ENCODE data around the gene HBG2. TPM values are rescaled to one million over a fixed set of nuclear protein-coding genes. Genes with fewer than 3 reads are reported as not detected.

HBG2 gene
- total and polyA plus RNA-seq, 5 donors from 2014 or later: not detected

DNA sequence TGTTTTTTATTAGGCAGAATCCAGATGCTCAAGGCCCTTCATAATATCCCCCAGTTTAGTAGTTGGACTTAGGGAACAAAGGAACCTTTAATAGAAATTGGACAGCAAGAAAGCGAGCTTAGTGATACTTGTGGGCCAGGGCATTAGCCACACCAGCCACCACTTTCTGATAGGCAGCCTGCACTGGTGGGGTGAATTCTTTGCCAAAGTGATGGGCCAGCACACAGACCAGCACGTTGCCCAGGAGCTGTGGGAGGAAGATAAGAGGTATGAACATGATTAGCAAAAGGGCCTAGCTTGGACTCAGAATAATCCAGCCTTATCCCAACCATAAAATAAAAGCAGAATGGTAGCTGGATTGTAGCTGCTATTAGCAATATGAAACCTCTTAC, 29.1 kb downstream of the HBG2 start:
- DNase-seq (no peak), ATAC-seq (ENCODE audit: low read depth in 2 of 2) (no peak)
- peak overlapping the region; percentile 0 for H3K4me3 ChIP-seq (ENCODE audit: low read depth, low read length)
- Mint-ChIP-seq H3K4me1 (no peaks in the 10 kb centered on the region), H3K4me3 (no peak overlapping the region), H3K27me3 (peaks cover under 1% of the 10 kb centered on the region), H3K27ac (no peak overlapping the region), H3K9me3 (peaks cover 0 to 4% (median 0%) of the 10 kb centered on the region in 7 donors), H3K36me3 (no peaks in the 10 kb centered on the region)
- H3K9me3 ChIP-seq (ENCODE audit: control insufficient read depth in 2 of 2, low read length in 2 of 2): peaks cover 8 to 14% of the 10 kb centered on the region in 2 experiments
- no peak overlapping the region for H3K27ac ChIP-seq (ENCODE audit: insufficient read depth, low read length, poor library complexity, severe bottlenecking)
- H3K36me3 ChIP-seq (ENCODE audit: control insufficient read depth, insufficient read depth, low read length): peaks cover 14% of the 10 kb centered on the region
- peaks cover 5% of the 10 kb centered on the region for H3K27me3 ChIP-seq (ENCODE audit: control insufficient read depth, insufficient read depth, low read length)
- peaks cover 17% of the 10 kb centered on the region for H3K4me1 ChIP-seq (ENCODE audit: control insufficient read depth, insufficient read depth, low read length, poor library complexity, severe bottlenecking)

DNA sequence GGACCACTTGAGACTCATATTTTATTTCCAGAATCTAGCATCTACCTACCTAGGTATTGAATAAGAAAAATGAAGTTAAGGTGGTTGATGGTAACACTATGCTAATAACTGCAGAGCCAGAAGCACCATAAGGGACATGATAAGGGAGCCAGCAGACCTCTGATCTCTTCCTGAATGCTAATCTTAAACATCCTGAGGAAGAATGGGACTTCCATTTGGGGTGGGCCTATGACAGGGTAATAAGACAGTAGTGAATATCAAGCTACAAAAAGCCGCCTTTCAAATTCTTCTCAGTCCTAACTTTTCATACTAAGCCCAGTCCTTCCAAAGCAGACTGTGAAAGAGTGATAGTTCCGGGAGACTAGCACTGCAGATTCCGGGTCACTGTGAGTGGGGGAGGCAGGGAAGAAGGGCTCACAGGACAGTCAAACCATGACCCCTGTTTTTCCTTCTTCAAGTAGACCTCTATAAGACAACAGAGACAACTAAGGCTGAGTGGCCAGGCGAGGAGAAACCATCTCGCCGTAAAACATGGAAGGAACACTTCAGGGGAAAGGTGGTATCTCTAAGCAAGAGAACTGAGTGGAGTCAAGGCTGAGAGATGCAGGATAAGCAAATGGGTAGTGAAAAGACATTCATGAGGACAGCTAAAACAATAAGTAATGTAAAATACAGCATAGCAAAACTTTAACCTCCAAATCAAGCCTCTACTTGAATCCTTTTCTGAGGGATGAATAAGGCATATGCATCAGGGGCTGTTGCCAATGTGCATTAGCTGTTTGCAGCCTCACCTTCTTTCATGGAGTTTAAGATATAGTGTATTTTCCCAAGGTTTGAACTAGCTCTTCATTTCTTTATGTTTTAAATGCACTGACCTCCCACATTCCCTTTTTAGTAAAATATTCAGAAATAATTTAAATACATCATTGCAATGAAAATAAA, 29.8 kb downstream of the HBG2 start:
- no peak overlapping the region for H3K27ac ChIP-seq (ENCODE audit: insufficient read depth, low read length, poor library complexity, severe bottlenecking)
- peaks cover 5% of the 10 kb centered on the region for H3K27me3 ChIP-seq (ENCODE audit: control insufficient read depth, insufficient read depth, low read length)
- ATAC-seq (ENCODE audit: low read depth in 2 of 2) (no peak), DNase-seq (no peak)
- peaks cover 8 to 14% of the 10 kb centered on the region in 2 experiments for H3K9me3 ChIP-seq (ENCODE audit: control insufficient read depth in 2 of 2, low read length in 2 of 2)
- no peak overlapping the region for H3K27ac Mint-ChIP-seq
- peaks cover 14% of the 10 kb centered on the region for H3K36me3 ChIP-seq (ENCODE audit: control insufficient read depth, insufficient read depth, low read length)
- peaks cover 0 to 4% (median 0%) of the 10 kb centered on the region in 7 donors for H3K9me3 Mint-ChIP-seq
- peak overlapping the region; percentile 49 for H3K4me3 ChIP-seq (ENCODE audit: low read depth, low read length)
- H3K4me1 ChIP-seq (ENCODE audit: control insufficient read depth, insufficient read depth, low read length, poor library complexity, severe bottlenecking): peaks cover 17% of the 10 kb centered on the region
- no peaks in the 10 kb centered on the region for H3K27me3 Mint-ChIP-seq
- no peak overlapping the region for H3K4me3 Mint-ChIP-seq
- H3K36me3 Mint-ChIP-seq: no peaks in the 10 kb centered on the region
- no peaks in the 10 kb centered on the region for H3K4me1 Mint-ChIP-seq

DNA sequence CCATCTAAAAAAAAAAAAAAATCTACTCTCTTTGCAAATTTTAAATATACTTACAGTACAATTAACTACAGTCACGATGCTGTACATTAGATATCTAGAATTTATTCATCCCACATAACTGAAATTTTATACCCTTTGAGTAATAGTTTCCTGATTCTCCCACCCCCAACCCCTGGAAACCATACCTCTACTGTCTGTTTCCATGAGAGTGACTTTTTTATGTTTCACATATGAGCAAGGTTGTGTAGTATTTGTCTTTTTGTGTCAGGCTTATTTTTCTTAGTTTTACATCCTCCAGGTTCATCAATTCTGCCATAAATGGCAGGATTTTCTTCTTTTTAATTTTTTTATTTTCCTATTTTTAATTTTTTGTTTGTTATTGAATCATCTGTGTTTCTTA, 30.9 kb downstream of the HBG2 start:
- peaks cover 17% of the 10 kb centered on the region for H3K4me1 ChIP-seq (ENCODE audit: control insufficient read depth, insufficient read depth, low read length, poor library complexity, severe bottlenecking)
- Mint-ChIP-seq H3K4me3 (no peak overlapping the region), H3K36me3 (no peaks in the 10 kb centered on the region), H3K4me1 (no peaks in the 10 kb centered on the region), H3K27ac (no peak overlapping the region), H3K9me3 (peaks cover 0 to 5% (median 2%) of the 10 kb centered on the region in 7 donors), H3K27me3 (no peaks in the 10 kb centered on the region)
- peaks cover 8 to 14% of the 10 kb centered on the region in 2 experiments for H3K9me3 ChIP-seq (ENCODE audit: control insufficient read depth in 2 of 2, low read length in 2 of 2)
- ATAC-seq (ENCODE audit: low read depth in 2 of 2) (no peak), DNase-seq (no peak)
- H3K36me3 ChIP-seq (ENCODE audit: control insufficient read depth, insufficient read depth, low read length): peaks cover 14% of the 10 kb centered on the region
- H3K27me3 ChIP-seq (ENCODE audit: control insufficient read depth, insufficient read depth, low read length): peaks cover 5% of the 10 kb centered on the region
- no peak overlapping the region for H3K27ac ChIP-seq (ENCODE audit: insufficient read depth, low read length, poor library complexity, severe bottlenecking)
- no peak overlapping the region for H3K4me3 ChIP-seq (ENCODE audit: low read depth, low read length)

DNA sequence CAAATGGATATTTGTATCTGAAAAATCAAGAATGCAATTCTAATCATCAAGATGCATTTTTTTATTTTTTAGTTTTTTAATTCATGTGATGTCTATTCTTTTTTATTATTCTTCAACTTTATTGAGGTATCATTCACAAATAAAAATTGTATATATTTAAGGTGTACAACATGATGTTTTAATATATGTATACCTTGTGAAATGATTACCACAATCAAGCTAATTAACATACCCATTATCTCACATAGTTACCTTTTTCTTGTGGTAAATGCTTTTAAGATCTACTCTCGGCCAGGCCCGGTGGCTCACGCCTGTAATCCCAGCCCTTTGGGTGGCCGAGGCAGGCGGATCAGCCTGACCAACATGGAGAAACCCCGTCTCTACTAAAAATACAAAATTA, 31.4 kb downstream of the HBG2 start:
- H3K9me3 ChIP-seq (ENCODE audit: control insufficient read depth in 2 of 2, low read length in 2 of 2): peaks cover 8 to 14% of the 10 kb centered on the region in 2 experiments
- Mint-ChIP-seq H3K4me1 (no peaks in the 10 kb centered on the region), H3K4me3 (no peak overlapping the region), H3K36me3 (no peaks in the 10 kb centered on the region), H3K27me3 (no peaks in the 10 kb centered on the region), H3K27ac (no peak overlapping the region), H3K9me3 (peaks cover 0 to 7% (median 2%) of the 10 kb centered on the region in 7 donors)
- DNase-seq (no peak), ATAC-seq (ENCODE audit: low read depth in 2 of 2) (no peak)
- peaks cover 14% of the 10 kb centered on the region for H3K36me3 ChIP-seq (ENCODE audit: control insufficient read depth, insufficient read depth, low read length)
- H3K4me1 ChIP-seq (ENCODE audit: control insufficient read depth, insufficient read depth, low read length, poor library complexity, severe bottlenecking): peaks cover 17% of the 10 kb centered on the region
- peaks cover 5% of the 10 kb centered on the region for H3K27me3 ChIP-seq (ENCODE audit: control insufficient read depth, insufficient read depth, low read length)
- no peak overlapping the region for H3K4me3 ChIP-seq (ENCODE audit: low read depth, low read length)
- H3K27ac ChIP-seq (ENCODE audit: insufficient read depth, low read length, poor library complexity, severe bottlenecking): no peak overlapping the region

DNA sequence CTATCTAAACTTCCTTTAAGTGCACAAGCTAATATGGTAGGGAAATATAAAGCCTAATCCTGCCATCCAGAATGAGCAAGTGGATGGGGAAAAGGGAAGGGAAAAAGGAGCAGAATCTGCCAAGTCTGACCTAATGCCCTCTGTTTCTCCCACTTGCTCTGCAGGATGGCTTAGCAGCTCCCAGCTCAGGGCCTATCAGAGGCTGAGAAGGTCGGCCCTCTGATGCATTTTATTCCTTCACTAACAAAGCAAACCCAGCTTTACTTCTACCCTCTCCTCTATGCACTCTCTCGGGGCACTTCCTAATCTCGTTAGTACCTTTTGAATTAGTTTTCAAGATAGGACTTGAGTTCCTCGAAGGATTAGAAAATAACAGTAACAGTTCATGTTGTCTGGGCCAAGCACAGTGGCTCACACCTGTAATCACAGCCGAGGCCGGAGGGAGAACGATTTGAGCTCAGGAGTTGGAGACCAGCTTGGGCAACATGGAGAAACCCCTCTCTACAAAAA, 44.1 kb downstream of the HBG2 start:
- H3K9me3 Mint-ChIP-seq: peaks cover 0 to 3% (median 0%) of the 10 kb centered on the region in 7 donors
- no peak overlapping the region for H3K4me3 Mint-ChIP-seq
- Histone ChIP-seq H3K9me3 (ENCODE audit: control insufficient read depth in 2 of 2, low read length in 2 of 2) (no peaks in the 10 kb centered on the region), H3K4me1 (ENCODE audit: control insufficient read depth, insufficient read depth, low read length, poor library complexity, severe bottlenecking) (no peaks in the 10 kb centered on the region), H3K27ac (ENCODE audit: insufficient read depth, low read length, poor library complexity, severe bottlenecking) (no peak overlapping the region), H3K36me3 (ENCODE audit: control insufficient read depth, insufficient read depth, low read length) (no peaks in the 10 kb centered on the region), H3K4me3 (ENCODE audit: low read depth, low read length) (no peak overlapping the region), H3K27me3 (ENCODE audit: control insufficient read depth, insufficient read depth, low read length) (no peaks in the 10 kb centered on the region)
- no peaks in the 10 kb centered on the region for H3K27me3 Mint-ChIP-seq
- peak overlapping the region in 1 of 3 donors; percentile 49 for H3K27ac Mint-ChIP-seq
- ATAC-seq (ENCODE audit: low read depth in 2 of 2) (no peak), DNase-seq (no peak)
- no peaks in the 10 kb centered on the region for H3K4me1 Mint-ChIP-seq
- no peaks in the 10 kb centered on the region for H3K36me3 Mint-ChIP-seq

DNA sequence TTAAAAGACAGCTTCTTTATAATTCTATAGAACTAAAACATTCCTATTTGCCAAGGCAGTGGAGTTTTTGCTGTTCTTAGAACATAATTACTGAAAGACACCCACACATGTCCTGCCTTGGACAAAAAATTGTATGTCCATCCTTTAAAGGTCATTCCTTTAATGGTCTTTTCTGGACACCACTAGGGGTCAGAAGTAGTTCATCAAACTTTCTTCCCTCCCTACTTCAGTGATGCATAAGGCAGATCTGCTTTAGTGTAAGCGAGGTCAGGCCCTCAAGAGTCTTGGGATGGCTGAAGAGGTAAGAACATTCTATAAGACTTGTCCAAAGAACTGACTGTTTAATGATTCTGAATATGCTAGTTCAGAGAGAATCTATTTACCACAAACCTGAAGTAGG, 49.8 kb downstream of the HBG2 start:
- Histone ChIP-seq H3K27ac (ENCODE audit: insufficient read depth, low read length, poor library complexity, severe bottlenecking) (no peak overlapping the region), H3K27me3 (ENCODE audit: control insufficient read depth, insufficient read depth, low read length) (no peaks in the 10 kb centered on the region), H3K9me3 (ENCODE audit: control insufficient read depth in 2 of 2, low read length in 2 of 2) (no peaks in the 10 kb centered on the region), H3K36me3 (ENCODE audit: control insufficient read depth, insufficient read depth, low read length) (no peaks in the 10 kb centered on the region), H3K4me1 (ENCODE audit: control insufficient read depth, insufficient read depth, low read length, poor library complexity, severe bottlenecking) (no peaks in the 10 kb centered on the region), H3K4me3 (ENCODE audit: low read depth, low read length) (no peak overlapping the region)
- no peak overlapping the region for H3K27ac Mint-ChIP-seq
- no peaks in the 10 kb centered on the region for H3K9me3 Mint-ChIP-seq
- ATAC-seq (ENCODE audit: low read depth in 2 of 2) (no peak), DNase-seq (peak in 1 of 3 donors; percentile 0)
- H3K4me1 Mint-ChIP-seq: no peaks in the 10 kb centered on the region
- H3K27me3 Mint-ChIP-seq: no peaks in the 10 kb centered on the region
- H3K4me3 Mint-ChIP-seq: no peak overlapping the region
- H3K36me3 Mint-ChIP-seq: no peaks in the 10 kb centered on the region

DNA sequence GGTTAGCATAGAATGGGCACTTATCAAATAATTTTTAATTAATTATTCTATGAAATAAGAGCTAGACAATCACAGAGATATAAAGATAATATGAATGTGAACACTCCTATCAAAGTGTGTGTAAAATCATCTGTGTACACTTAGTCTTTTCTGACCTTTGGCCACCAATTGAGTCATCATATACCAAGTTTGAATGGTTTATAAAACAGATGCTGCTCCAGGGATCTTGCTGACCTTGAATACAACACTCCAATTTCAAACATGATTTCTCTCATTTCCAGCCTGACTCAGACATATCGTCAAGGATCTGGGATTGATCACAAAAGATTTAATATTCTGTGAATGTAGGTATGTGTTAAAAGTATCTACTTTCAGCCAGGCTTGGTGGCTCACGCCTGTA, 51.2 kb downstream of the HBG2 start:
- Mint-ChIP-seq H3K36me3 (no peaks in the 10 kb centered on the region), H3K4me3 (no peak overlapping the region), H3K27me3 (no peaks in the 10 kb centered on the region), H3K9me3 (peaks cover 0 to 1% (median 0%) of the 10 kb centered on the region in 7 donors), H3K4me1 (no peaks in the 10 kb centered on the region), H3K27ac (no peak overlapping the region)
- Histone ChIP-seq H3K9me3 (ENCODE audit: control insufficient read depth in 2 of 2, low read length in 2 of 2) (no peaks in the 10 kb centered on the region), H3K27ac (ENCODE audit: insufficient read depth, low read length, poor library complexity, severe bottlenecking) (no peak overlapping the region), H3K36me3 (ENCODE audit: control insufficient read depth, insufficient read depth, low read length) (no peaks in the 10 kb centered on the region), H3K4me3 (ENCODE audit: low read depth, low read length) (no peak overlapping the region), H3K4me1 (ENCODE audit: control insufficient read depth, insufficient read depth, low read length, poor library complexity, severe bottlenecking) (no peaks in the 10 kb centered on the region), H3K27me3 (ENCODE audit: control insufficient read depth, insufficient read depth, low read length) (no peaks in the 10 kb centered on the region)
- ATAC-seq (ENCODE audit: low read depth in 2 of 2): no peak
- DNase-seq: no peak

Data from CD4-positive, CD25-positive, alpha-beta regulatory T cell (primary cell).